ENCODE data around the gene CFAP90.

CFAP90 gene

GRCh38 chr5:7850395-7851239 is at the start of gene CFAP90:
Gene CFAP90 (minus strand): TSS chr5:7851133. CDS start chr5:7851021, 112 bp downstream.
- DNase-seq, result no peak

- peak; percentile 6 for DNase-seq
These were observed 46.2 kb upstream of the CFAP90 start for GRCh38 chr5:7897014-7897600.

GRCh38 chr5:7894860-7895259 is 43.9 kb upstream of the CFAP90 start:
- DNase-seq, result no peak

- no peak for DNase-seq
These were observed 43.5 kb upstream of the CFAP90 start for GRCh38 chr5:7894439-7894838.

- DNase-seq, result no peak
These were observed 38.0 kb upstream of the CFAP90 start for GRCh38 chr5:7888901-7889300.

- peak; percentile 43 for DNase-seq
These were observed 36.0 kb upstream of the CFAP90 start for GRCh38 chr5:7886849-7887475.

- DNase-seq, result no peak
These were observed 33.7 kb upstream of the CFAP90 start for GRCh38 chr5:7884491-7885267.

- no peak for DNase-seq
These were observed 32.0 kb upstream of the CFAP90 start for GRCh38 chr5:7882926-7883325.

- no peak for DNase-seq
These were observed 30.9 kb upstream of the CFAP90 start for GRCh38 chr5:7881816-7882215.

GRCh38 chr5:7881091-7881490 is 30.2 kb upstream of the CFAP90 start:
- DNase-seq, result no peak

- DNase-seq, result peak; percentile 84
These were observed 27.5 kb upstream of the CFAP90 start for GRCh38 chr5:7878381-7878873.

GRCh38 chr5:7877851-7878250 is 26.9 kb upstream of the CFAP90 start:
- DNase-seq, result no peak

GRCh38 chr5:7876867-7877266 is 25.9 kb upstream of the CFAP90 start:
- peak; percentile 14 for DNase-seq

- DNase-seq, result no peak
These were observed 24.2 kb upstream of the CFAP90 start for GRCh38 chr5:7875151-7875550.

GRCh38 chr5:7874639-7875038 is 23.7 kb upstream of the CFAP90 start:
- no peak for DNase-seq

GRCh38 chr5:7873216-7873615 is 22.3 kb upstream of the CFAP90 start:
- DNase-seq, result no peak

GRCh38 chr5:7872517-7873130 is 21.7 kb upstream of the CFAP90 start:
- DNase-seq, result no peak

GRCh38 chr5:7871653-7872052 is 20.7 kb upstream of the CFAP90 start:
- no peak for DNase-seq

GRCh38 chr5:7869474-7870136 is 18.7 kb upstream of the CFAP90 start:
- DNase-seq, result peak; percentile 47

GRCh38 chr5:7868773-7869473 is 18.0 kb upstream of the CFAP90 start, which contains the start of the genes FASTKD3 and MTRR:
Gene FASTKD3 (minus strand): TSS chr5:7869031. CDS start chr5:7868083, 948 bp downstream.
Gene MTRR (plus strand): TSS chr5:7869148. CDS start chr5:7870795, 1,647 bp downstream.
- peak; percentile 95 for DNase-seq

GRCh38 chr5:7868427-7868772 is 17.5 kb upstream of the CFAP90 start:
- DNase-seq, result no peak

All from suppressor macrophage treated with lipopolysaccharide for 4 hours (primary cell).